T-cell (primary cell): Measurements from ENCODE around the gene SCN2A. TPM values are rescaled to one million over a fixed set of nuclear protein-coding genes. Genes with fewer than 3 reads are reported as not detected.

Source experiments
- ATAC-seq, 4 experiments: fragments of 200-7000 bp in 3 of 4; fragments of 150-1000 bp in 1 of 4; cut with Tn5 transposase; replicated peaks in 1 of 4; 1 replicate in 3 of 4; 2 replicates in 1 of 4; pipeline ENCODE4 v1.10.0; 2021; ENCODE audit warnings: moderate library complexity in 3 of 4, mild to moderate bottlenecking in 2 of 4, moderate number of reproducible peaks in 1 of 4
- CTCF ChIA-PET, 2 donors: fragments of 300-600 bp; sonication (Branson Sonifier 250); formaldehyde crosslinking; loops; one replicate each; lab custom pipeline; 2022; ENCODE audit warnings: antibody characterized with exemption in 2 of 2; lab: Charles Lee
- POLR2A ChIA-PET, 2 donors: fragments of 300-600 bp; sonication (Branson Sonifier 250); formaldehyde crosslinking; loops; one replicate each; lab custom pipeline; 2022; ENCODE audit warnings: antibody characterized with exemption in 2 of 2; lab: Charles Lee
- DNase-seq, 35 experiments: peaks; one replicate each; pipeline versions ENCODE4 v3.0.0 to v3.0.0-alpha.2; 2013 to 2023
- H3K27ac ChIP-seq: one replicate; pipeline ENCODE4 v1.5.1; 2013; ENCODE audit warnings: low read length
- H3K27me3 ChIP-seq, 2 experiments: replicated peaks in 1 of 2; 1 replicate in 1 of 2; 2 replicates in 1 of 2; pipeline versions ENCODE4 v1.6.1 to v1.7.0; 2013; ENCODE audit warnings: low read length in 1 of 2, mixed read lengths in 1 of 2; ENCODE audit not compliant: control insufficient read depth in 2 of 2, insufficient read depth in 2 of 2; ENCODE audit errors: extremely low read depth in 1 of 2
- H3K36me3 ChIP-seq, 2 donors: 1 replicate in 1 of 2; 2 replicates in 1 of 2; pipeline versions ENCODE4 v1.6.1 to v1.7.0; 2013; ENCODE audit warnings: low read length in 1 of 2; ENCODE audit not compliant: control insufficient read depth in 2 of 2, insufficient read depth in 1 of 2; ENCODE audit errors: extremely low read depth in 1 of 2
- H3K4me1 ChIP-seq, 2 experiments: 1 replicate in 1 of 2; 2 replicates in 1 of 2; pipeline versions ENCODE4 v1.6.1 to v1.7.0; 2013; ENCODE audit warnings: low read length in 2 of 2, mixed read lengths in 1 of 2; ENCODE audit not compliant: insufficient read depth in 2 of 2, control insufficient read depth in 1 of 2; ENCODE audit errors: extremely low read depth in 1 of 2
- H3K4me3 ChIP-seq, 2 donors: 1 replicate in 1 of 2; 2 replicates in 1 of 2; pipeline versions ENCODE4 v1.5.1 to v1.7.0; 2013; ENCODE audit warnings: mild to moderate bottlenecking in 2 of 2, low read length in 1 of 2, moderate library complexity in 1 of 2; ENCODE audit not compliant: control insufficient read depth in 1 of 2; ENCODE audit errors: extremely low read depth in 1 of 2
- H3K9me3 ChIP-seq: 2 replicates; pipeline ENCODE4 v1.7.0; 2013
- H3K27ac Mint-ChIP-seq, 2 donors: one replicate each; pipeline ENCODE4 v1.8.0; 2020 to 2021; ENCODE audit warnings: mild to moderate bottlenecking in 2 of 2, mixed read lengths in 2 of 2
- H3K27me3 Mint-ChIP-seq, 2 donors: one replicate each; pipeline ENCODE4 v1.8.0; 2021 to 2022; ENCODE audit warnings: mixed read lengths in 2 of 2
- H3K36me3 Mint-ChIP-seq: one replicate; pipeline ENCODE4 v1.8.0; 2021; ENCODE audit warnings: mixed read lengths
- H3K4me1 Mint-ChIP-seq, 3 donors: one replicate each; pipeline ENCODE4 v1.8.0; 2020 to 2022; ENCODE audit warnings: mixed read lengths in 3 of 3, mild to moderate bottlenecking in 1 of 3
- H3K4me3 Mint-ChIP-seq, 3 donors: one replicate each; pipeline ENCODE4 v1.8.0; 2020 to 2022; ENCODE audit warnings: mild to moderate bottlenecking in 3 of 3, mixed read lengths in 3 of 3, moderate library complexity in 3 of 3
- H3K9me3 Mint-ChIP-seq, 3 donors: one replicate each; pipeline ENCODE4 v1.8.0; 2020 to 2022; ENCODE audit warnings: mixed read lengths in 3 of 3
- WGBS: methylation state at CpG from one replicate; pipeline ENCODE4 v1.1.5; 2013; ENCODE audit warnings: missing lambda C conversion rate; ENCODE audit not compliant: insufficient coverage; 5-methylcytosine and 5-hydroxymethylcytosine counted together
- total RNA-seq, 35 experiments: library from RNA in 6 of 35; stranded (reverse) in 6 of 35; fragments of 120-200 nt in 1 of 35; gene quantifications; one replicate each; pipeline versions ENCODE4 v1.2.1 to v1.2.4 and lab custom pipeline; 2013 to 2026

The SCN2A gene
- total RNA-seq, 5 donors from 2014 or later (not counting 1 experiment from before 2014, with no cell fraction given): not detected

DNA sequence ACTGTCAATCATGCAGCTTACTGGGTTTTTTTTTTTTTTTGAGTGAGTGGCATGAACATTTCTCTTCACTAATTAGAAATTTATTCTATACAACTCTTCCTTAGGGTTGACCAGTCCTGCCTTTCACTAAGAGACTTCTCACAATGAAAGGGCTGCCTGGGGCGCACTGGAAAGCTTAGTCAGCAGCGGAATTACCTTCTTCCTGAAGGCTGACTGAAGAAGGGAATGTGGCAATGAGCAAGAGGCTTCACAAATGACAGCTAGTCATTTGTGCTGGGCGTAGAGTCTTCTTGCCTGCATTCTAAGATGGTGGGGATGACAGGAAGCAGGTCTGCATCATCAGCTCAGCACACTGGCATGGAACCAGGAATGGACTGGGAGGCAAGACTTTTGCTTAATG, 19.7 kb upstream of the SCN2A start:
- no peak for ATAC-seq
- Histone ChIP-seq H3K27me3 (no peaks in the 10 kb centered on the region), H3K27ac (no peak overlapping the region), H3K36me3 (no peaks in the 10 kb centered on the region), H3K4me1 (no peaks in the 10 kb centered on the region), H3K9me3 (no peaks in the 10 kb centered on the region), H3K4me3 (no peak overlapping the region)
- Mint-ChIP-seq H3K9me3 (no peaks in the 10 kb centered on the region), H3K4me3 (no peak overlapping the region), H3K4me1 (no peaks in the 10 kb centered on the region), H3K27me3 (no peaks in the 10 kb centered on the region), H3K36me3 (no peaks in the 10 kb centered on the region), H3K27ac (no peak overlapping the region)
- ChIA-PET POLR2A (interaction anchor here in 1 of 2 donors (0.6 kb wide), 1 partner anchor 505 kb away, joined by 5 read pairs; no protein-coding TSS in a partner anchor), CTCF (interaction anchor here in 1 of 2 donors (0.6 kb wide), 1 partner anchor 16 kb away, joined by 5 read pairs; the partner anchor contains the start of gene SCN3A)
- 68% methylated on average over 3 of the region's 3 CpGs for WGBS
- DNase-seq: no peak

DNA sequence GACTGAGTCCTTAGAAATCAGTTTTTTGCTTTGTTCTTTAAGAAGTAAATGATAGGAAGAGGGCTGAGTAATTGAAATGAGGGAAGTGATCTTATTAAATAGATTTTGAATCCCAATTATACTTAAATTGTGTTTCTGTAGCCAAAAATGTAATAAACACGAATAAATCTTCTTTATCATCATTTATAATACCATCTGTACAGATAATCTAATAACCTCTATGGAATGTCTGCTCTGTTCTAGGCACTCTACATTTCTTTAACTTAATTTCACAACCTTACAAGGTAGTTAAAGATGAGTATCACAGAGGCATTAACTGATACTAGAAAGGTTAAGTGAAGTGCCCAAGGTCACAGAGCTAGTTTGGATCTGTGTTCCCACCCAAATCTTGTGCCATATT, 14.3 kb upstream of the SCN2A start:
- no peak for ATAC-seq

DNA sequence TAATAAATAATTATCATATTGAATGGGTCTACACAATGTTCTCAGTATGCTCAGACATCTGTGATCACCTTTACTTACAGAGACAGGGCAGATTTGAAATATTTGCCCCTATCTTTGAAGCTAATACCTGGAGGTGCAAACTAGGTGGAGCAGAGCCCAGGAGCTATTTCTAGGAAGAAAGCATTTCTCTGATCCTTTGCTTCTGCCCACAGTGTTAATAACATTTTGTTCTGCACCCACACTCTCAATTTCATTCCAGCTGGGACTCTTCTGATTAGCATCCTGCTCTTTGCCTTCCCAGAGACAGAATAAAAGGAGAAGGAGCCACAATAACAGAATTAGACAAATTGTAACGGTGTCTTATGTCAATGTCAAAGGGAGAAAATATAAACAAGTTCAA, 11.6 kb upstream of the SCN2A start:
- WGBS: no CpG with 5 or more reads among the region's 1 CpG
- ChIA-PET CTCF (no interaction called here), POLR2A (no interaction called here)
- H3K9me3 Mint-ChIP-seq: peaks cover 0 to 4% (median 4%) of the 10 kb centered on the region in 3 donors
- H3K4me3 Mint-ChIP-seq: no peak overlapping the region
- no peaks in the 10 kb centered on the region for H3K27me3 Mint-ChIP-seq
- no peaks in the 10 kb centered on the region for H3K4me1 Mint-ChIP-seq
- Histone ChIP-seq H3K4me1 (no peaks in the 10 kb centered on the region), H3K27me3 (no peaks in the 10 kb centered on the region), H3K9me3 (no peaks in the 10 kb centered on the region), H3K27ac (no peak overlapping the region), H3K36me3 (no peaks in the 10 kb centered on the region), H3K4me3 (no peak overlapping the region)
- H3K27ac Mint-ChIP-seq: no peak overlapping the region
- H3K36me3 Mint-ChIP-seq: no peaks in the 10 kb centered on the region
- ATAC-seq (no peak), DNase-seq (no peak)

More for the DNA sequence above, 14.3 kb upstream of the SCN2A start:
- WGBS: no CpG with 5 or more reads among the region's 1 CpG
- Mint-ChIP-seq H3K9me3 (no peaks in the 10 kb centered on the region), H3K27ac (no peak overlapping the region), H3K36me3 (no peaks in the 10 kb centered on the region), H3K27me3 (no peaks in the 10 kb centered on the region), H3K4me3 (no peak overlapping the region), H3K4me1 (no peaks in the 10 kb centered on the region)
- Histone ChIP-seq H3K27me3 (no peaks in the 10 kb centered on the region), H3K27ac (no peak overlapping the region), H3K36me3 (no peaks in the 10 kb centered on the region), H3K4me1 (no peaks in the 10 kb centered on the region), H3K9me3 (no peaks in the 10 kb centered on the region), H3K4me3 (no peak overlapping the region)
- POLR2A ChIA-PET: no interaction called here
- CTCF ChIA-PET: no interaction called here
- DNase-seq: no peak

DNA sequence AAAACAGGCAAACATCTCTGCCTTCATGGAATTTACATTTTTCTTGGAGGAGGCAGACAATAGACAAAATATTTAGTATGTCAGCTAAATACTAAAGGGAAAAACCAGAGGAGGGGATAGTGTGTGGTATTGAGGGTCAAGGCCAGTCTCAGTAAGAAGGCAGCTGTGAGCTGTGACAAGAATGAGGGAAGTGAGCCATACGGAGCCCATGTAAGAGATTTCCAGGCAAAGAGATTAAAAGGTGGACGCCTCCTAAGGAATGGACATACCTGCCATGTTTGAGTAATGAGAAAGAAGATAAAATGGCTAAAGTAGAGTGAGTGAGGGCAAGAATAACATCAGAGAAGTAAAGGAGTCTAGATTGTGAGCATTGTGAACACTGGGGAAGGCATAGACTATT, 2.2 kb upstream of the SCN2A start:
- ChIA-PET CTCF (no interaction called here), POLR2A (no interaction called here)
- no peaks in the 10 kb centered on the region for H3K36me3 ChIP-seq
- no peak overlapping the region for H3K4me3 ChIP-seq
- H3K4me1 Mint-ChIP-seq: no peaks in the 10 kb centered on the region
- ATAC-seq (no peak), DNase-seq (no peak)
- H3K27ac Mint-ChIP-seq: peak overlapping the region in 1 of 2 donors; percentile 2
- no peak overlapping the region for H3K27ac ChIP-seq
- H3K27me3 Mint-ChIP-seq: peaks cover 0 to 4% of the 10 kb centered on the region in 2 donors
- WGBS: 69% methylated on average over 2 of the region's 2 CpGs
- peaks cover 0 to 5% (median 4%) of the 10 kb centered on the region in 3 donors for H3K9me3 Mint-ChIP-seq
- no peaks in the 10 kb centered on the region for H3K4me1 ChIP-seq
- no peaks in the 10 kb centered on the region for H3K27me3 ChIP-seq
- no peaks in the 10 kb centered on the region for H3K9me3 ChIP-seq
- no peaks in the 10 kb centered on the region for H3K36me3 Mint-ChIP-seq
- no peak overlapping the region for H3K4me3 Mint-ChIP-seq

DNA sequence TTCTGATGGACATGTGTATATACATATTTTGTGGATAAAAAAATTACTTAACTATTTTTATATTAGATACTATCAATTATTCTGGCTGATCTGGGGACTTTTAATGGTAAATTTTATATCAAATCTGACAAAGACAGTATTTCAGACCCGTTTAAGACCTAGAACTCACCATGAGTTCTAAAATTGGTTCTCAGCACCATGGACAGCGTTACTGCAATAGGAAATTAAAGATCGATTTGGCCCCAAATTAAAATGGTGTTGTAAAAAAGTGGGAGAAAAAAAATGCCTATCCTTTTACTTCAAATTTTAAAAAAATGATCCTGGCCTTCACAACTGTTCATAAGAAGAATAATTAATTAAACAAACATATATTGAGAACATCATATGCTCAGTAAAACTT, 919 bp upstream of the SCN2A start:
- ChIA-PET POLR2A (no interaction called here), CTCF (interaction anchor here (0.6 to 1.8 kb wide), 2 partner anchors 631 to 636 kb away, joined by 3 to 7 read pairs; no protein-coding TSS in a partner anchor)
- DNase-seq (peak in 1 of 35 experiments; percentile 18), ATAC-seq (no peak)
- no peak overlapping the region for H3K4me3 ChIP-seq
- Mint-ChIP-seq H3K27me3 (peaks cover 0 to 4% of the 10 kb centered on the region in 2 donors), H3K4me3 (no peak overlapping the region), H3K9me3 (no peaks in the 10 kb centered on the region), H3K27ac (no peak overlapping the region), H3K36me3 (no peaks in the 10 kb centered on the region), H3K4me1 (no peaks in the 10 kb centered on the region)
- no peaks in the 10 kb centered on the region for H3K4me1 ChIP-seq
- no peaks in the 10 kb centered on the region for H3K36me3 ChIP-seq
- H3K27me3 ChIP-seq: no peaks in the 10 kb centered on the region
- no CpG with 5 or more reads among the region's 3 CpGs for WGBS
- no peaks in the 10 kb centered on the region for H3K9me3 ChIP-seq
- H3K27ac ChIP-seq: no peak overlapping the region

DNA sequence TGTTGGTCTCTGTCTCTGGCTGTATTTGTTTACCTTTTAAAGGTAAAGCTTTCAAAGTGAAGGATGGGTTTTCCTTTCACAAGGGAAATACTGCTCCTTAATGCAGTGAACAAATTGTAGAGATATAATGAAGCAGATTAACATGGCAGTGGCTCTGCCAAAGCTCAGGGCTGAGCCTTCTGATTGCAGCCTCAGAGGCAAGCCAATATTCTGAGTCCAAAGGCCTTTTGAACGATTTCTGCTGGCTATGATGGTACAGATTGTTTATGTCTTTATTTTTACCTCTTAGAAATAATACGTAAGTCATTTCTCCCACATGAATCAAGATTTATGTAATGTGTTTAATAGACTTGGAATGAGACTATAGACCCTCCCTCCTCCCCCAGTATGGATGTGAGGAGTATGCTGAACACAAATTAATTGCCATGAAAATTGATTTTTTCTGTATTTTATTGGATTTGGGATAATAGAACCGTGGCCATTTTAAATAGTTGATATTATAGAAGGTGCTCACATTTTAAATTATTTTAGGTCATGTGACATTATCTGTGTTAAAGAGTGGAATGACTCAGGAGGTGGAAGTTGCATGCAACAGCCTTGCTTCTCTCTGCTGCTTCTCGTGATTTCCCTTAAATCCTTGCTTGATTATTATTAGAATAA, 772 bp downstream of the SCN2A start:
- ATAC-seq (no peak), DNase-seq (no peak)
- H3K4me1 Mint-ChIP-seq: no peaks in the 10 kb centered on the region
- H3K4me1 ChIP-seq: no peaks in the 10 kb centered on the region
- peaks cover 0 to 4% of the 10 kb centered on the region in 2 donors for H3K27me3 Mint-ChIP-seq
- H3K9me3 Mint-ChIP-seq: no peaks in the 10 kb centered on the region
- H3K27me3 ChIP-seq: no peaks in the 10 kb centered on the region
- ChIA-PET POLR2A (no interaction called here), CTCF (interaction anchor here (0.8 to 1.8 kb wide), 2 partner anchors 8 to 634 kb away, joined by 3 to 7 read pairs (median 3); no protein-coding TSS in a partner anchor)
- H3K4me3 ChIP-seq: no peak overlapping the region
- no peaks in the 10 kb centered on the region for H3K9me3 ChIP-seq
- H3K4me3 Mint-ChIP-seq: no peak overlapping the region
- no peak overlapping the region for H3K27ac Mint-ChIP-seq
- no peak overlapping the region for H3K27ac ChIP-seq
- no CpG with 5 or more reads among the region's 4 CpGs for WGBS
- no peaks in the 10 kb centered on the region for H3K36me3 Mint-ChIP-seq
- H3K36me3 ChIP-seq: no peaks in the 10 kb centered on the region
